Midbrain (tissue), 1 donor: Measurements from ENCODE around the gene APBA2.
A peak's percentile ranks its signal among the peaks of the same experiment; 100 is the strongest.
"Not testable (repeated sequence)": the region's sequence is repeated elsewhere in the genome, so short reads cannot be mapped to it uniquely, and the experiment has no call there.

ENCODE experiments used
- DNase-seq: peaks from one replicate; lab custom pipeline; 2025; lab: John Stamatoyannopoulos, UW

The APBA2 gene

DNA sequence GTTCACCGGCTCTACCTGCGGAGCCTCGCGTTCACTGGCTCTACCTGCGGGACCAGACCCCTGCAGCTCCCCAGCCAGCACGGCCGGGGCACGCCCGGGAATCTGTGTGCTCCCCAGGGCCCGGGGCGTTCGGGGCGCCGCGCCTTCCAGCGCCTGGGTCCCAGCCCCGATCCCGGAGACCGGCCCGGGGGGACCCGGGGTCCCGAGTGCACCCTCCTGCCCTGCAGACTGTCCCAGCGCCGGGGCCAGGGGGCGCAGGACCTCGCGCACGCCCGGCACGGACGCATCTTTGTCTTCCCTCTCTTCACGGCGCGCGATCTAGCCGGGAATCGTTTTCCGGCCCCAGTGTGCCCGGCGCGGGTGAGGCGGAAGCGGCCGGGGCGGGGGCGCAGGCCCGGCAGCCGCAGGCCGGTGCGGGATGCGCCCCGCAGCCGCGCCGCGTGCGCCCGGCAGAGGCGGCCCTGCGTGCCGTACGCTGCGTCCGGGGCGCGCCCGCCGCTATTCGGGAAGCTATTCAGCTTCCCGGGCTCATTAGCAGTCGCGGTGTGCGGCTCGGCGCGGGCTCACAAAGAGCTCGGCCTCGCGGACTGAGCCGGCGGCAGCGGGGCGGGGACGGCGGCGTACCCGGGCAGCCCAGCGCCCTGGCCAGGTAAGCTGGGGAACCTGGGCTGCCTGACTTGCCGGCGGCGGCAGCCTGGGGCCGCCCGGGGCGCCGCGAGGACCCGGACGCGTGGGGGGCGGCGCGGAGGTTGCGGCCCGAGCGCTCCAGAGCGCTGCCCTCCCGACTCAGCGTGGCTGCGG, at the start of gene APBA2:
Gene APBA2 (plus strand): TSS at position 345 of the 801 bp plus-strand sequence. CDS start 167,911 bp downstream, outside the sequence.
- DNase-seq = peak; percentile 38

DNA sequence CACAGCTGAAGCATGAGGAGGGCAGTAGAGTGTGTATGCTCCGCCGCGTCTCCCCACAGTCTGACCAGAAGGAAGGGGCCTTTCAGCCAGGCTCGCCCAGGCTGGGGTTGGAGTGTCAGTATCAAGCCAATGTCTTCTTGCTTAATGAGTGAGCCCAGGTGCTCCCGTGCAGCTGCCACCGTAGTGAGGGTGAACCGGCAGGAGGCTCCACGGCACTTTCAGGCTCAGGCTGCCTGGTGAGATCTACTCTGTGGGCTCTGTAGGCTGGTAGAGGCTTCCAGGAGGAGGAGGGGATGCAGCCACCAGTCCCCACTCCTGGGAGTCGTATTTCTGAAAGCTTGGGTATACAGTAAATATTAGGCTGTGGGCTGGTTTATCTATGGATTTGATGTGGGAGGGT, 45.5 kb upstream of the APBA2 start:
- not testable (repeated sequence) for DNase-seq

DNA sequence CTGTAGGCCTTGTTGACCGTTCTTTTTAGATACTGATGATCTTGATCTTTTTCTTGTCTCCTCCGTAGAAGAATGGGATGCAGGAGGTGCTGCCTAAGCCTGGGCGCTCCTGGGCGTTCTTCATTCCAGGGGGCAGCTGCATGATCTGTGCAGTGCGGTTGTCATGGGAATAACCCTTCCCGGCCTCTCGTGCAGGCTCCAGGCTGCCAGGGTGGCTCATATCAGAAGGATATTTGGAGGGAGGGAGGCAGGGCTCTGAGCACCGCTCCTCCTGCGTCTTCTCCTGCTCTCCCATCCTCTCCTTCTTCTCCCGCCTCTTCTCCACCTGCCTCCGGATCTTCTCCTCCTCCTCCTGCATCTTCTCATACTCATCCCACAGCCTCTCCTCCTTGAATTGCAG, 43.6 kb upstream of the APBA2 start:
- DNase-seq = not testable (repeated sequence)

DNA sequence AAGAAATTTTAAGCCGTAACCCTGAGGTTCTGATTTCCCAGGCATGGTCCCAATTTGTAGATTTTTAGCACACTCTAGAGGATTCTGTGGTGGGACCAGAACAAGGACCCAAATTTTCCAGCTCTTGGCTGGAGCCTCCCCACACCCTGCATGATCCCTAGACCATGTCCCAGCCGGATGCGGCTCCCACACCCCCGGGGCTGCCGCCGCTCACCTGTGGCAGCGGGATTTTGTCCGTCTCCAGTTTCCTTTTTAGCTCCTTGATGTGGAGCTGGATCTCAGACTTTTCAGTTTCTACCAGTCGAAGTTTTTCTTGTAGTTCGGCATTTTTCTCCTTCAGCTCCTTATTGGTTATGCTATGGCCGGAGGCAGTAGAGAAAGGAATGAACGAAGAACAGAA, 42.3 kb upstream of the APBA2 start:
- not testable (repeated sequence) for DNase-seq

DNA sequence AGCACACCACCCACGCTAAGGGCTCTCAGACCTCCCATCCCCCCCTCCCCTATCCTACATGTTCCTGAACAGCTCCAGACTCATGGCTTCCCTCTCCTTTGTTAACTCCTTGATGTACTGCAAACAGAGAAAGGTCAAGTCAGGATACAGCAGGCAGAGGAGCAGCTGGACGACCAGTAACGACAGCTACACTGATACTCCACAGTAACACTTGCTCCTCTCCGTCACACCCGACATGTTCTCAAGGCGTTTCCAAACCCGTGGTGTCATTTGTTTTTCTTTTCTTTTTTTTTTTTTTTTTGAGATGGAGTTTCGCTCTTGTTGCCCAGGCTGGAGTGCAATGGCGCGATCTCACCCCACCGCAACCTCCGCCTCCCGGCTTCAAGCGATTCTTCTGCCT, 41.6 kb upstream of the APBA2 start:
- DNase-seq = not testable (repeated sequence)

DNA sequence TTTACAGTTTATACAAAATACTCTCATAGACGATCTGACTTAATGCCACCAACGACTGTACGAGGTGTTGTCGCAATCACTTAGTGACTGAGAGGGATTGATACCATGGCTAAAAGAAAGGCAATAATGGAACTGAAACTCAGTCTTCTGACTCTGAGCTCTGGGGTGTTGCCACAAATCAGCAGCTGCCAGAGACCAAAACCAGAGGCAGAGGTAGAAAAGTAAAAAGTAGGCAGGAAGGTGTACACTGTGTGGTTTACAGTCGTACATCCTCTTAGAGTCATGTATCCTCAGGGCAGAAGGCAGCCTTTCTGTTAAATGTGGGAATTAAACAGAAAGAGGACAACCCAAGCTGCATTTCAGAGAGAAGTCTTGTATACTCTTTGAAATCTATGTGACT, 38.5 kb upstream of the APBA2 start:
- DNase-seq = not testable (repeated sequence)

DNA sequence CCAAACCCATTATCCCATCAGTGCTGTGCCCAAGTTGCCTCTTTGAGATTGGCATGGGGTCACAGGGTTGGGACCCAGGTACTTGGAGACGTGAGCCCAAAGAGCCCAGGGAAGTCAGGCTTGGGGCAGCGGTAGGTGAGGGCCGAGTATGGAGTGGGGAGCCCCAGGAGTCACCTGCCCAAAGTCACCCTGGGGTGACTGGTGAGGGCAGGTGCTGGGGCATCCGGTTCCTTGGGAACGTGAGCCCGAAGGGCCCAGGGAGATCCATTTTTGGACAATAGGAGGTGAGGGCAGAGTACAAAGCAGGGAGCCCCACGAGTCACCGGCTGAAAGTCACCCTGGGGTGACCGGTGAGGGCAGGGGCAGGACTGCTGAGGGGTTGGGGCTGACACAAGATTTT, 37.8 kb upstream of the APBA2 start:
- not testable (repeated sequence) for DNase-seq

DNA sequence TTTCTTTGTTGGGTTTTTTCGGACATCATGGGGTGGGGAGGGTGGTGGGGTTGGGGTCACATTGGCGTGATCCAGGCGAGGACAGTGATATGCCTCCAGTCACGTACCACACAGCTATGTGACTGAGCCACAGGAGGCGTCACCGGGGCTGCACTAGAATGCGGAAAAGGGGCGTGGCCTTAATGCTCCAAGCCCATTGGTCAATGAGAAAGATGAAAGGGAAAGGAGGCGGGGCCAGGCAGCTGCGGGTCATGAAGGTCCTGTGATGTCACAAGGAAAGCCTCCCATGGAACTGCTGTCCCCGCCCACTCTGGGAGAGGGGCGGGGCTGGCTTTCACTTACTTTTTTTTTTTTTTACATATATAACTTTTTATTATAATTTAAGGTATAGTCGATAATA, 37.3 kb upstream of the APBA2 start, which contains the start of gene GOLGA6L7:
Gene GOLGA6L7 (minus strand): TSS at position 124 of the 400 bp plus-strand sequence. CDS start 95 bp downstream, at position 29.
- DNase-seq = not testable (repeated sequence)

DNA sequence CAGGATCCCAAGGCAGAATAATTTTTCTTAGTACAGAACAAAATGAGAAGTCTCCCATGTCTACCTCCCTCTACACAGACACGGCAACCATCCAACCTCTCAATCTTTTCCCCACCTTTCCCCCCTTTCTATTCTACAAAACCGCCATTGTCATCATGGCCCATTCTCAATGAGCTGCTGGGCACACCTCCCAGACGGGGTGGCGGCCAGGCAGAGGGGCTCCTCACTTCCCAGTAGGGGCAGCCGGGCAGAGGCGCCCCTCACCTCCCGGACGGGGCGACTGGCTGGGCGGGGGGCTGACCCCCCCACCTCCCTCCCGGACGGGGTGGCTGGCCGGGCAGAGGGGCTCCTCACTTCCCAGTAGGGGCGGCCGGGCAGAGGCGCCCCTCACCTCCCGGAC, 36.5 kb upstream of the APBA2 start:
- DNase-seq = not testable (repeated sequence)

DNA sequence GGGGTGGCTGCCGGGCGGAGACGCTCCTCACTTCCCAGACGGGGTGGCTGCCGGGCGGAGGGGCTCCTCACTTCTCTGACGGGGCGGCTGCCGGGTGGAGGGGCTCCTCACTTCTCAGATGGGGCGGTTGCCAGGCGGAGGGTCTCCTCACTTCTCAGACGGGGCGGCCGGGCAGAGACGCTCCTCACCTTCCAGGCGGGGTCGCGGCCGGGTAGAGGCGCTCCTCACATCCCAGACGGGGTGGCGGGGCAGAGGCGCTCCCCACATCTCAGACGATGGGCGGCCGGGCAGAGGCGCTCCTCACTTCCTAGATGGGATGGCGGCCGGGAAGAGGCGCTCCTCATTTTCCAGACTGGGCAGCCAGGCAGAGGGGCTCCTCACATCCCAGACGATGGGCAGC, 36.0 kb upstream of the APBA2 start:
- DNase-seq = not testable (repeated sequence)

DNA sequence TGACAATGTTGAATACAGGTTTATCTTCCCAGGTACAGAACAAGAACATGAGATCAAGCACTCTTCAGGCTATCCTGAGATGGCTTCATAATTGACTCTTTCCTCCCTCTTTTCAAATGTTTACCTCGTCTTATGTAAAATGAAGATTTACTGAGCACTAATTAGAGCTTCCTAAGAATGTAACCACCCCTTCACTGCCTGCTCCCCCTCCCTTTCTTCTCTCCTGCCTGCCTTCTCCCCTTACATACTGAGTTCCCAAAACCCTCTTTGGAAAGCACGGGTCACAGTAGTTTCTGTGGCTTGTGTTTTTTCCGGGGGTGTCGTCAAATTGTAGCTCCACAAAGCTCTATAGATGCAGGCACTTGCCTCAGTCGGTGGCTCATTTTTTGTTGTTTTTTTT, 32.1 kb upstream of the APBA2 start:
- not testable (repeated sequence) for DNase-seq

DNA sequence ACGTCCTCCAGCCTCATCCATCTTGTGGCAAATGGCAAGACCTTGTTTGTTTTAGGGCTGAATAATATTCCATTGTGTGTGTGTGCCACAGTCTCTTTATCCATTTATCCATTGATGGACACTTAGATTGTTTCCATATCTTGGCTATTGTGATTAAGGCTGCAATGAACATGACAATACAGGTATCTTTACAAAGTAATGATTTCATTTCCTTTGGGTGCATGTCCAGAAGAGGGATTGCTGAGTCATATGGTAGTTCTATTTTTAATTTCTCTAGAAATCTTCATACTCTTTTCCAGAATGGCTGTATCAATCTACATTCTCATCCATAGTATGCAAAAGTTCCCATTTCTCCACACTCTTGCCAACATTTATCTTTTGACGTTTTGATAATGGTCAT, 31.2 kb upstream of the APBA2 start:
- DNase-seq = not testable (repeated sequence)

DNA sequence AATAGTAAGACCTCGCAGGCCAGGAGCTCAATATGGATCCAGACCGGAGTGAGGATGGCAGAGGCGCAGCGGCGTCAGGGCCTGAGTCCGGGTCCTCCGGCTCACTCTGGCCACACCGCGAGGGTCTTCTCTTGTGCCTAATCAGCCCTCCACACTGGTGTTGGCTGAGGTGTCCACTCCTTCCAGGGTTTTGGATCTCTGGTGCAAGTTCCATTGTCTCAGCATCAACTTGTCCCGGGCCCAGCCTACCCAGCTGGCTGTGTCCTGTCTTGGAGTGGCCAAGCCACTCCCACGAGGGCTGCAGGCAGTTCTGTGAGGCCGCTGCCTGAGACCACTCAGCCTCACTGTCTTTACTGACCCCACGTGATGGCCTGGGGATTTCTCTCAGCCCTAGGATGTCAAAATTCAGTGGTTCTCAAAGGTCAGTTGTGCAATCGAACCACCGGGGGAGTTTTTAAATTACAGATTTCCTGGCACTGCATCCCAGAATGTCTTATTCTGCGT, 24.7 kb upstream of the APBA2 start:
- DNase-seq = no peak

DNA sequence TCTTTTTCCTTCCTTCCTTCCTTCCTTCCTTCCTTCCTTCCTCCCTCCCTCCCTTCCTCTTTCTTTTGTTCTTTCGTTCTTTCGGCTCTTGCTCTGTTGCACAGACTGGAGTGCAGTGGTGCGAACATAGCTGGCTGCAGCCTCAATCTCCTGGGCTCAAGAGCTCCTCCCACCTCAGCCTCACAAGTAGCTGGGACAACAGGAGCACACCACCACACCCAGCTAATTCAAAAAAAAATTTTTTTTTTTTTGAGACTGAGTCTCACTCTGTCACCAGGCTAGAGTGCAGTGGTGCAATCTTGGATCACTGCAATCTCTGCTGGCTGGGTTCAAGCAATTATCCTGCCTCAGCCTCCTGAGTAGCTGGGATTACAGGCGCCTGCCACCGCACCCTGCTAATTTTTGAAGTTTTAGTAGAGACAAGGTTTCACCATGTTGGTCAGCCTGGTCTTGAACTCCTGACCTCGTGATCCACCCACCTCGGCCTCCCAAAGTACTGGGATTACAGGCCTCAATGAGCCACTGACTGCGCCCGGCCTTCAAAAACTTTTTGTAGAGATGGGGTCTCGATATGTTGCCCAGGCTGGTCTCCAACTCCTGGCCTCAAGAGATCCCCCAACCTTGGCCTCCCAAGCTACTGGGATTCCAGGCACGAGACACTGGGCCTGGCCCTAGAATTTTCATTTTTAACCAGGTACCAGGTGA, 24.0 kb upstream of the APBA2 start:
- not testable (repeated sequence) for DNase-seq

DNA sequence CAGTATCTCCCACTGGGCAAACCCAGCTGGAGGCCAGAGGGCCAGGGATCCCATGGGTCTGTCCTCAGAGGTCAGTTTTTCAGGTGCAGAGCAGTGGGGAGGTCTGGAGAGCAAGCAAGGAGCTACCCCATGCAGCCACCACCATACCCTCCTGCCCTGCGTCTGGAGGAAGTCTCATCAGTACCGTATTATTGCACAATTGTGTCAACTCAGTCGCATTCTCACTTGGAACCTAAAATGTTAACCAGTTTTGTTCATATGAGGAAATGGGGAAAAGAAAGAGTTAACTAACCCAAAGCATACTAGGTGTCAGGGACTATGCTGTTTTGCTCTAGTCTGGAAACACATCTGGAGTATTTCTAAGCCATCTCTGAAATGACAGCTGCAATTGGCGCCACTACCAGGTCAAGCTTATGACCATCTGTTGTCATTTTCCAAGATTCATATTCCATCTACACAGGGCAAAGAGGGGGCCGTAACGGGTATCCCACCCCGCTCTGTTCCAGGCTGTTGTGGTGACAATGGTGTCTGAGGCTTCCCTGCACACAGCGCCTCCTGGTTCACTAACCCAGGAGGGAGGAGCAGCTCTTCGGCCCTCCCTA, 16.9 kb upstream of the APBA2 start:
- no peak for DNase-seq

DNA sequence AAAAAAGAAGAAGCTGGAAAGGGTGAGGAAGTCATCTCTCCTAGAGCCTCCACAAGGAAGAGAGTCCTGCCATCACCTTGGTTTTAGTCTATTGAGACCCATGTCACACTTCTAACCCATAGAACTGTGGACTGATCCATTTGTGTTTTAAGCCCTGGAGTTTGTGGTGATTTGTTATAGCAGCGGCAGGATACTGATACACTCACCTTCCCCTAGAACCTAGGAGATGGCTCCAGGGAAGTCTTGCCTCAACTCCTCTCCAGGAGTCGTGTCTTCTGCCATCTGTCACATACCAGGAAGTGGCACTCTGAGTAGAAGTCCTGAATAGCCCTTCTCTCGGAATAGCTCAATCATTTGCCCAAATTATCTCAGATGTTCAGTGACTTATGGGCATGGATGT, 14.6 kb upstream of the APBA2 start:
- DNase-seq = no peak

DNA sequence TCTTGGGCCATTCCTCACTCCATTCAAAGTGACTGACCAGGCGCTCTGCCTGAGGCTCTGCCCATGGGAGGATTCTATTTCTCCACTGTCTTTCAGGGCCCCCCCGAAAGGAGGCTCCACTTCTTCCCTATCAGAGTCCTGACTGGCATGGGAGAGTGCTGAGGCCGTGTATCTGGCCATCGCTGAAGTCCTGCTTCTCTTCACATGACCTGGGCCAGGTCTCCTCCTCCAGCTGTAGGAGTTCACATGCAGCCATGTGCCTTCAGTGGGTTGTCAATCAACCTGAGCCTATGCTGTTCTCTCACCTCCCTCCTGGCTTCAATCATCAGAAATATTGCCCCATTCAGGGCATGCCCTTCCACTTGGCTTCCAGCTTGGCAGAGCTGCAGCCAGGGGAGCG, 12.8 kb upstream of the APBA2 start:
- DNase-seq = no peak

DNA sequence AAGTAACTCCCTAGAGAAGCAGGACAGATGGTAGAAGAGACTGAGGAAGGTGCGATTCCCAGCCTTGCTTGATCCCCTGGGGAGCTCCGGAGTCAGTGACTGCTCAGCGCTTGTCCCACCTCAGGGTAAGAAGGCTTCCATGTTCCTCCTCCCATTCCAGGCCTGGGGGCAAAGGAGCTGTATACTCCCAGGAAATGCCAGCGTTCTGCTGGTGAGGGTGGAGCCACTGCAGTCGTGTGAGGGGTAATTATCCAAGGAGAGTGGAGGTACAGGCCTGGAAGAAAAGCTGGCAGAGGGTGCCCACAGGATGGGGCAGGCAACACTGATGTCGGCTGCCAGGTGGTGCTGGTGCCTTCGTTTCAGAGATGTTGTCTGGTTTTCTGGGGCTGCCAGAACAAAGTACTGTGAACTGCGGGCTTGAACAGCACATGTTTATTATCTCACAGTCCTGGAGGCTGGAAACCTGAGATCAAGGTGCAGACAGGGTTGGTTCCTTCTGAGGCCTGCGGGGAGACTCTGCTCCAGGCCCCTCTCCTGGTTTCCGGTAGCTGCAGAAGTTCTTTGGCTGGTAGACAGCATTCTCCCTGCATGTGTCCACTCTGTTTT, 12.1 kb upstream of the APBA2 start:
- no peak for DNase-seq

DNA sequence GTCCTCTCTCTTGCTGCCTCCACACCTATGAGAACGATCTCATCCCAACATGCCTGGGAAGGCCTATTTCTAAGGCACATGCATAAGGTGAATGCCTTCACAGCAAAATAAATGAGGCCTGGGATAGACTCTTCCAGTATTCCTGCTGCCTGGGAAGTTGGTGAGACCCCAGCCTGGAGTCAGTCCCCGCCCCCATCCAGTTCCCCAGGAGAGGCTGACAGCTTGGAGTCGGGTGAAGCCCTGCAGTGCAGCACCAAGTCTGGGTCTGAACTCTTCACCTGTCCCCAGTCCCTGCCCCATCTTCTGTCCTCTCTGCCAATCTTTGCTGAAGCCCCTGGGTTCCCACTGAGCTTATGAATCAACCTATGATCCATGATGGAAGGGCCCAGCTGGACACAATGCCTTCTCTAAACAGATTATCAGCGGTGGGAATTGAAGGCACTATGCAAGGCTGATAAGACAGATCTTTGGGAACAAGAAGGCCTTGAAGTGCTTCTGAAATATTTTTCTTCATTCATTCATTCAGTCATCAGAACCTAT, 10.2 kb upstream of the APBA2 start:
- no peak for DNase-seq

DNA sequence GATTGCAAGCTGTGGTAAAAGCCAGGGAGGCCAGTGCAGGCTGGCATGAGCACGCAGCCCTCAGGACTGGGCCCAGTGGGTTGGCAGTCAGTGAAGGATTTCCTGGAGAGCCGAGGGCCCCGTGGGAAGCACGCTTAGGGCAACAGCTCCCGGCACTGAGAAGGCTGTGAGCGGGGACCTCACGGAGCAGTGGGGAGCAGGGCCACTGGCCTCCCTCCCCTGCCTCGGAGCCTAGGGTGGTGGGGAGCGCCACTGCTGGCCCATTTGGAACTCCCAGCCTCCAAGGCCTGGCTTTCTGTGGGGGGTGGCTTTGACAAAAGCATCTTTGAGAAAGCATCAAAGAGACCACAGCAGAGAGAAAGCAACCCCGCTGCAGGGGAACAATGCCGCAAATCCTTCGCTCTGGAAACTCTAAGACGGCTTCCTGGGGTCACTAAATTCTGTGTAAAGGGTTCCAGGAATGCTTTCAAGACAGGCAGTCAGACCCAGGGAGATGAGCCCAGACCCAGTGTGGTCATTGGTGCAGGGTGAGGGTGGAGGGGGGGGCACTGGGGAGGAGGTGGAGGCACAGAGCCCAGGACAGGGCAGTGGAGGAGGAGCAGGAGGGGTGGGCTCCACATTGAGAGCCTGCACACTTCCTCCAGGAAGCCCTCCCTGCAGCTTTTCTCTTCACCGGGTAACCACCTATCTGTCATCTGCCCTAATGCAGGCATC, 9.5 kb upstream of the APBA2 start:
- DNase-seq = peak; percentile 46

DNA sequence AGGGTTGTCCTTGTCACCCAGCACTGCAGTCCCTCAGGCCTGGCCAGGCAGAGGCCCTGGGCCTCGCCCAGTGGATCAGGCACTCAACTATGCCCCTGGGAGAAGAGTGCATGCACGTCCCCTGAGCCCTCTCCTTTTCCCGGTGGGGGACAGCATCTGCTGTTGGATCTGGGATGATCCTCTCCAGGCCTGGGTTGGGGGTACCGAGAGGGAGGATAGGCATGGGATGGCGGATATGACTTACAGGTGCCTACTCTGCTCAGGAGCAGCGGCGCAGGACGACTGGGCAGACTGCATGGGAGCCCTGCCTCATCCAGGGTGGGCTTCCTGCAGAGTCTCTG, 9.0 kb upstream of the APBA2 start:
- no peak for DNase-seq
